SH-SY5Y (cell line): ENCODE data around the gene DNASE2.

ENCODE experiments used
- GATA2 ChIP-seq: IDR thresholded peaks from 2 replicates; pipeline ENCODE4 v1.6.1; 2011; ENCODE audit warnings: mild to moderate bottlenecking, low read depth, low read length
- GATA3 ChIP-seq: IDR thresholded peaks from 2 replicates; pipeline ENCODE4 v1.6.1; 2011; ENCODE audit warnings: low read depth, mild to moderate bottlenecking, low read length, moderate library complexity

DNA sequence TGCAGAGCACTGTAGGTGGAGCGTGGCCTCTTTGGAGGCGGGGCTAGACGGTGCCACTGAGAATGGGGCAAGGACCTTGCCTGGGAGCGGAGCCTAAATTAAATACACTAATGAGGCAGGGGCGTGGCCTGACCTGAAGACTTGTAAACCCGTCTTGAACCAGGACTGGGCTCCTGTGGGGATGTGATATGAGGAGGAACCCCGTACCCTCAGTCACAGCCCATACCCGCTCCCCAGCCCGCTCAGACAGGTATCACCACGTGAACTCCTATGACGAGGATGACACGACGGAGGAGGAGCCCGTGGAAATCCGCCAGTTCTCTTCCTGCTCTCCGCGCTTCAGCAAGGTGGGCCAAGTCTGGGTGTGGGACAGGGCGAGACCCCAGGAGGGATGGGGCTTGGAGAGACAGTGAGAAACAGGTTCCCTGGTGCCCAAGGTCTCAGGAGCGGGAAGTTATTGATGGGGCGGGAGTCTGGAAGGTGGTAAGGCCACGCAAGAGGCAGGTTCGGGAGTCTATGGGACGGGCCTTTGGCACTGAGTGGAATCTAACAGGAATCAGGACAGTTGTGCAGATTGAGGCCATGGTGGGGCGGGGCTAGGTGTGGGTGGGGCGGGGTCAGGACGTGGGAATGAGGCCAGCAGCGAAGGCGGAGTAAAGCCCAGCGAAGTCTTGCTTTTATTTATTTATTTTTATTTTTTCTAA, 14.7 kb downstream of the DNASE2 start:
- TF ChIP-seq GATA2 = no peak
- no peak for TF ChIP-seq GATA3
